Measurements from ENCODE around the gene MEGF8.

The MEGF8 gene

DNA sequence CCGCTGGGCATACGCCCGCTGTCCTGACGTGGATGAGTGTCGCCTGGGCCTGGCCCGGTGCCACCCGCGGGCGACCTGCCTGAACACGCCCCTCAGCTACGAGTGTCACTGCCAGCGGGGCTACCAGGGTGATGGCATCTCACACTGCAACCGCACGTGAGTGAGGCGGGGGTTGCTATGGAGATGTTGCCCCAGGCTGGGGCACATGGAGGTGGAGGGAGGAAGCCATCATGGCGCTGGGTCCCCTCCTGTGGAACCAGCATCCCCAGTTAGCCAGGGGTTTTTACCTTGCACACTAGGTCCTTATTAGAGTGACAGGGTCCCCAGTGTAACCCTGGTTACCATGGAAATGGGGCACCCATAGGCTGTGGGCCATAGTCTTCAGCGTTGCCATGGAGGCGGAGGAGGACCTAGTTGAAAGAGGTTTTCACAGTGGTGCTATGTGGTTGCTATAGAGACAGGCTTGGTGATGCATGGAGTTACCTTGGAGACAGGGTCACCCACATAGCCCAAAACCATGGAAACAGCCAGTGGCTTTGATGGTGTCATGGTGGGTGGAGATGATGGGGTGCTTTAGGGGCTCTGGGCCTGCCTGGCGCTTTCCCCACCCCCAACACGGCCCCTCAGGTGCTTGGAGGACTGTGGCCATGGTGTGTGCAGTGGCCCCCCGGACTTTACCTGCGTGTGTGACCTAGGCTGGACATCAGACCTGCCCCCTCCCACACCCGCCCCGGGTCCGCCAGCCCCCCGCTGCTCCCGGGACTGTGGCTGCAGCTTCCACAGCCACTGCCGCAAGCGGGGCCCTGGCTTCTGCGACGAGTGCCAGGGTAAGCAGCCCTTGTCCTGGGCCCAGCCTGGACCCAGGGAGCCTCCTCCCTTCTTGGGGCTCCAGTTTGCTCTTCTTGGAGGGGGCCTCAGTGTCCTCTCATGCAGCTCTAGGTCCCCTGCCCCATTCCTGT lies 27.1 kb downstream of the MEGF8 start:
- DNase-seq (ENCODE audit: extremely low read depth in 1 of 2, low read depth in 1 of 2) = no peak

DNA sequence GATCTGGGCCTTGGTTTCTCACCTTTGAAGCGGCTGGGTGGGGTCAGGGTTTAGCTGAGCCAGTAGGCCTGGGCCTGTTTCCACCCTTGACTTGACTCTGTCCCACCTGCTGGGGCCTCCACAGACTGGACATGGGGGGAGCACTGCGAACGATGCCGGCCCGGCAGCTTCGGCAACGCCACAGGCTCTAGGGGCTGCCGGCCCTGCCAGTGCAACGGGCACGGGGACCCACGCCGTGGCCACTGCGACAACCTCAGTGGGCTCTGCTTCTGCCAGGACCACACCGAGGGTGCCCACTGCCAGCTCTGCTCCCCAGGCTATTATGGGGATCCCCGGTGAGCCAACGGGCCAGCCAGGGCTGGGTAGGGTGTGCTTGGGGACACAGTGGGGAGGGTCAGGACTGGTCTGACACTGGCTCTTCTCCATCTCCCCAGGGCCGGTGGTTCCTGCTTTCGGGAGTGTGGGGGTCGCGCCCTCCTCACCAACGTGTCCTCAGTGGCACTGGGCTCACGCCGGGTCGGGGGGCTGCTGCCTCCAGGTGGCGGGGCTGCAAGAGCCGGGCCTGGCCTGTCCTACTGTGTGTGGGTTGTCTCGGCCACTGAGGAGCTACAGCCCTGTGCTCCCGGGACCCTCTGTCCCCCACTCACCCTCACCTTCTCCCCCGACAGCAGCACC lies 28.0 kb downstream of the MEGF8 start:
- DNase-seq (ENCODE audit: extremely low read depth in 1 of 2, low read depth in 1 of 2) = no peak

DNA sequence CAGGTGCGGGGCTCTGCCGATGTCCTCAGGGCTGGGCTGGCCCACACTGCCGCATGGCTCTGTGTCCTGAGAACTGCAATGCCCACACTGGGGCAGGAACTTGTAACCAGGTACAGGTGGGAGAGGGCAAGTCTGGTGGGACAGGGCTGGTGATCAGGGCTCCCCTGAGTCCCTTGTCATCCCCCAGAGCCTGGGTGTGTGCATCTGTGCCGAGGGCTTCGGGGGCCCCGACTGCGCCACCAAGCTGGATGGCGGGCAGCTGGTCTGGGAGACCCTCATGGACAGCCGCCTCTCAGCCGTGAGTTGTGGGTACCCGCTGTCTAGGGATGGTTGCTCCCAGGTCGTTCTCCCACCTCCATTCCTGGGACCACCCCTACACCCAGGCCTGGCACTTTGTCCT lies 30.5 kb downstream of the MEGF8 start:
- no peak for DNase-seq (ENCODE audit: extremely low read depth in 1 of 2, low read depth in 1 of 2)

DNA sequence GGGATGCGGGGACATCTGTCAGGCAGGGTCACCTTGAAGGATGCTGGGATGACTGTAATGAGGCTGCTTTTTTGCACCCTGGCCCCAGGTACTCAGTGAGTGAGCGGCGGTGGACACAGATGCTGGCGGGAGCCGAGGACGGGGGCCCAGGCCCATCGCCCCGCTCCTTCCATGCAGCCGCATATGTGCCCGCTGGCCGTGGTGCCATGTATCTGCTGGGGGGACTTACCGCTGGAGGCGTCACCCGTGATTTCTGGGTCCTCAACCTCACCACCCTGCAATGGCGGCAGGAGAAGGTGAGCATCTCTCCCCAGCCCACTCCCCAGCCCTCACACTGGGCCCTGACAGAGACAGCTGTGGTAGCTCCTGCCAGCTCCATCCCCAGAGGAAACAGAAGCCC lies 31.3 kb downstream of the MEGF8 start:
- DNase-seq (ENCODE audit: extremely low read depth in 1 of 2, low read depth in 1 of 2) = no peak

DNA sequence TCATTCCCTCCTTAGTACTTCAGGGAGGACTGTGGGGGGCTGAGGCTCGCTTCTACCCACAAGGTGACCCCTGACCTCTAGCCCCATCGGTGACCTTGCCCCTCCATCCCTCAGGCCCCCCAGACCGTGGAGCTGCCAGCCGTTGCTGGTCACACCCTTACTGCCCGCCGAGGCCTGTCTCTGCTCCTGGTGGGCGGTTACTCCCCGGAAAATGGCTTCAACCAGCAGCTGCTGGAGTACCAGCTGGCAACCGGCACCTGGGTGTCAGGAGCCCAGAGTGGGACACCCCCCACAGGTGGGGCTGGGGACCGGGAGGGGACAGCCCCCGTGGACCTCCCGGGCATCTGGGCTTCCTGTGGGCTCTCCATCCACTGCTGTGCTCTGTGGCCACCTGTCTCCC lies 31.9 kb downstream of the MEGF8 start:
- DNase-seq (ENCODE audit: extremely low read depth in 1 of 2, low read depth in 1 of 2) = no peak

DNA sequence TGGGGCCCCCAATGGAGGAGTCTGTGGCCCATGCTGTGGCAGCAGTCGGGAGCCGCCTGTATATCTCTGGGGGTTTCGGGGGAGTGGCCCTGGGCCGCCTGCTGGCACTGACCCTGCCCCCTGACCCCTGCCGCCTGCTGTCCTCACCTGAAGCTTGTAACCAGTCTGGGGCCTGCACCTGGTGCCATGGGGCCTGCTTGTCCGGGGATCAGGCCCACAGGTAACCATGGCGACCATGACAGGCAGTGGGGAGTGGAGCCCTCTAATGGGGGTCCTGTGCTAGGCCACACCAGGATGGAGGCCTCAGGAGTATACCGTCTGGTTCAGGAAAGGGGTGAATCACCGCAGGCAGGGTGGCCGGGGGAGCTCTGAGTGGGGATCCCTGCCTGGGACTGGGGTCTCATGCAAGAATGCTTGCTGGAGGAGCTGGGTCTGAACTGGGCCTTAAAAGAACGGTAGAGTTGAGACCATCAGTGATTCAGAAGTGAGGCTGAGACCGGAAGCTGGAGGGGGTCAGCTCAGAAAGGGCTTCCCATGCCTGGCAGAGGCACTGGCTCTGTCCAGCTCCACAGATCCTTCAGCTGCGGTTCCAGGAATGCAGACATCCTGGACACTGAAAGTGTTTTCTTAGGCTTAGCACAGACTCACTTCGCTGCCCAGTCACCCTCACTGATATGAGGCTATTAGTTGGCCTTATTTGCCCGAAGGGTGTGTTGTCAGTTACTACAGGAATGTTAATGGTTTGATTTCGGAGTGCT lies 35.5 kb downstream of the MEGF8 start:
- DNase-seq (ENCODE audit: extremely low read depth in 1 of 2, low read depth in 1 of 2) = no peak

DNA sequence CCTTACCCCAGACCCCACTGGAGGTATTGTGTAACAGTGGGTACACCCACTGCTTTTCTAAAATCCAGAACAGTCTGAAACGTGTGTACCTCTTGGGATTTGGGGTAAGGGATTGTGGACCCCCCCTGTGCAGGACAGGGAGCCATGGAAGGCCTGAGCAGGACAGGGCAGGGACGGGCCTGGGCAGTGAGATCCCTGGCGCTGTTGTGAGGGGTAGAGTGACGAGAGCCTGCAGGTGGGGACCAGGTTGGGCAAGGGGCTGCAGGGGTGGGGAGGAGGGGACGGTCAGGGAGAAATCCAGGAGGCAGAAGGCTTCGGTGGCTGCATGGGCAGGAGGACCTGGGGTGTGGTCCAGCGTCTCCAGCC lies 36.1 kb downstream of the MEGF8 start:
- no peak for DNase-seq (ENCODE audit: extremely low read depth in 1 of 2, low read depth in 1 of 2)

DNA sequence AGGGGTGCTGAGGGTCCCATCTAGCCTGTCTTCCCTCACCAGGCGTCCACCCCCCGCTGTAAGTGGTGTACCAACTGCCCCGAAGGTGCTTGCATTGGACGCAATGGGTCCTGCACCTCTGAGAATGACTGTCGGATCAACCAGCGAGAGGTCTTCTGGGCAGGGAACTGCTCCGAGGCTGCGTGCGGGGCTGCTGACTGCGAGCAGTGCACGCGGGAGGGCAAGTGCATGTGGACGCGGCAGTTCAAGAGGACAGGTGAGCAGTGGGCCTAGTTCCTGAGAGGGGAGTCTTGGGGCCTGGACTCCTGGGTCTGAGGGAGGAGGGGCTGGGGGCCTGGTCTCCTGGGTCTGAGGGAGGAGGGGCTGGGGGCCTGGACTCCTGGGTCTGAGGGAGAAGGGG lies 36.9 kb downstream of the MEGF8 start:
- no peak for DNase-seq (ENCODE audit: extremely low read depth in 1 of 2, low read depth in 1 of 2)

DNA sequence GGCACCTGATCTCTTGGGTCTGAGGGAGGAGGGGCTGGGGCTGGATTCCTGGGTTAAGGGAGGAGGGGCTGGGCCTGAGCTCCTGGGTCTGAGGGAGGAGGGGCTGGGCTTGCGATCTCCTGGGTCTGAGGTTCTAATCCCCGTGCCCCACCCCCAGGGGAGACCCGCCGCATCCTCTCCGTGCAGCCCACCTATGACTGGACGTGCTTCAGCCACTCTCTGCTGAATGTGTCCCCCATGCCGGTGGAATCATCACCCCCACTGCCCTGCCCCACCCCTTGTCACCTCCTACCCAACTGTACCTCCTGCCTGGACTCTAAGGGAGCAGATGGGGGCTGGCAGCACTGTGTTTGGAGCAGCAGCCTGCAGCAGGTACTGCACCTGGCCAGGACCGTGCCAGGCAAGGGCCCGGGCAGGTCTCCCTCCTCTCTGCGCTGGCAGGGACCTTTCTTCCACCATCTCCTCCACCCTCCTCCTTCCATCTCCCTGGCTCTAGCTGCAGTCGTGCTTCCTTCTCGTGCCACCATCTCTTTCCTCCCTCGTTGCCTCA lies 37.5 kb downstream of the MEGF8 start:
- DNase-seq (ENCODE audit: extremely low read depth in 1 of 2, low read depth in 1 of 2) = no peak

DNA sequence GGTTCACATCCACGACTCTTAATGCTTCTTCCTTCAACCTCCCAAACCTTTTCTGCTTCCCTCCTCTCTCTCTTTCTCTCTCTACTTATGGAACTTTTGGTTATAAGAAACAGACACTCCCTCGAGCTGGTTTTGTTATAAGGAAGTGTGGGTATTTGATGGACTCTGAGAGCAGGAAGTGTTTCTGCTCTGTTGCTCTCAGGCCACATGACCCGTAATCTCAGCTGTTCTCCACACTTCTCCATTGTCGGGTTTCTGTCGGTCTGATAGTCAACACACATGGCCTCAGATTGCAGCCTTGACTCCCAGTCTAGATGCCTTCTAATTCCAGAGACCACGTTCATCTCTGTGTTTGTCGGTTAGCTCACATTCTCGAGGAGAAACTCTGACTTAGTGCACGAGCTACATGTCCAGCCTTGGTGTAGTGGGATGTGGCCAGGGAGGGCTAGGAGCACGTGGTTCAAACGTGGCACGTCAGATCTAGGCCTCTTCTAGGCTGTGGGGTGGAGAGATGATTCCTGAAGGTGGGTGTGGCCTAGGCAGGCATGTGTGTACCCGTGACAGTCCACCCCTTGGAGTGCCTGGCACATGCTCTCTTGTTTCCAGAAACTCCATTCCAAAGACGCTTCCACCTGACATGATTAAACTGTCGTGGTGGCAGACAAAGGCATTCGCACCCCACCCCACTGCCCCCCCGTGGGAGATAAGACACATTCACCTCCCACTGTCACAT lies 38.3 kb downstream of the MEGF8 start:
- DNase-seq (ENCODE audit: extremely low read depth in 1 of 2, low read depth in 1 of 2) = no peak

DNA sequence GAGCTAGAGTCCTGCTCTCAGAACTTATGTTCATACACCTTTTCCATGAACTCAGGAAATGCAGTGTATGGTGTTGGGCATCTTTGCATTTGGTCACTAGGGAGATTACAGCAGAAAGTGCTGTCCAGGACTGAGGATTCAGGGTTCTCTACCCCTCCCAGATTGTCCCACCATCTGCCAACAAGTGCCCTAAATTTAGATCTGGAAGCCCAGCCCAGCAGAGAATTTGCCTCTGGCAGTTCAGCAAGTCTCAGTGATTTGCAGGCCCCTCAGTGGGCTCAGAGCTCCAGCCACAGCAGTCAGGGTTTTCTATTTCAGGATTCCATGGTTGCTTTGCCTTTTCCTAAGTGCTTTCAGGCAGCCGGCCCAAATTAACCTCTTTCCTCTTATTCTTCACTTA lies 41.2 kb downstream of the MEGF8 start:
- no peak for DNase-seq (ENCODE audit: extremely low read depth in 1 of 2, low read depth in 1 of 2)

DNA sequence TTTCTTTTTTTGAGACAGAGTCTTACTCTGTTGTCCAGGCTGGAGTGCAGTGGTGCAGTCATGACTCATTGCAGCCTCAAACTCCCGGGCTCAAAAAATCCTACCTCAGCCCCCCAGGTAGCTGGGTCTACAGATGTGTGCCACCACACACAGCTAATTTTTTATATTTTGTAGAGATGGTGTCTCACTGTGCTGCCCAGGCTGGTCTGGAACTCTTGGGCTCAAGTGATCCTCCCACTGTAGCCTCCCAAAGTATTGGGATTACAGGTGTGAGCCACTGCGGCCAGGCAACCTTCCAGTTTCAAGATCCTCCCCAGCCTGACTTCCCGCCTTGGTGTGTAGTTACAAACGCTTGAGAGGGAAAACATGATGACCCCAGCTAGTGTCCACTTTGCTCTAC lies 42.5 kb downstream of the MEGF8 start:
- DNase-seq (ENCODE audit: extremely low read depth in 1 of 2, low read depth in 1 of 2) = no peak

DNA sequence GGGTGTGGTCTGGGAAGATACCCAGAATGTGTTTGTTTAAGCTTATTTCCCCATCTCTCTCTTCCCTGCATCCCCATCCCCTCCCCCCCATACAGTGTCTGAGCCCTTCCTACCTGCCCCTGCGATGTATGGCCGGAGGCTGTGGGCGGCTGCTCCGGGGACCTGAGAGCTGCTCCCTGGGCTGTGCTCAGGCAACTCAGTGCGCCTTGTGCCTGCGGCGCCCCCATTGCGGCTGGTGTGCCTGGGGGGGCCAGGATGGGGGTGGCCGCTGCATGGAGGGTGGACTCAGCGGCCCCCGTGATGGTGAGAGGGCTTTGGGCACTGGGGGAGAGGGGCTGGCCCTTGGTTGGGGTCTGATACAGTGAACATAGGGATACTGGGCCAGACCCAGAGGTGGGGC lies 42.9 kb downstream of the MEGF8 start:
- DNase-seq (ENCODE audit: extremely low read depth in 1 of 2, low read depth in 1 of 2) = no peak

DNA sequence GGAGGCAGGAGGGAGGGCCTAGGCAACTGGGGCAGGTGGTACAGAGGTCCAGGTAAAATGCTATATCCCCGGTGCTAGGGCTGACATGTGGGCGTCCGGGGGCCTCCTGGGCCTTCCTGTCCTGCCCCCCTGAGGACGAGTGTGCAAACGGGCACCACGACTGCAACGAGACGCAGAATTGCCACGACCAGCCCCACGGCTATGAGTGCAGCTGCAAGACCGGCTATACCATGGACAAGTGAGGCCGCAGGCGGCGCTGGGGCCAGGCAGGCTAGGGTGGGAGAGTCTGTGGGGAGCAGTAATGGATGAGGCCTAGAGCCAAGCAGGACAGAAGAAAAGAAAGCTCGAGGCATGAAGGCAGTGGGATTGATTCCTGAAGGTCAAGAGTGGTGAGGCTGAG lies 43.3 kb downstream of the MEGF8 start:
- no peak for DNase-seq (ENCODE audit: extremely low read depth in 1 of 2, low read depth in 1 of 2)

DNA sequence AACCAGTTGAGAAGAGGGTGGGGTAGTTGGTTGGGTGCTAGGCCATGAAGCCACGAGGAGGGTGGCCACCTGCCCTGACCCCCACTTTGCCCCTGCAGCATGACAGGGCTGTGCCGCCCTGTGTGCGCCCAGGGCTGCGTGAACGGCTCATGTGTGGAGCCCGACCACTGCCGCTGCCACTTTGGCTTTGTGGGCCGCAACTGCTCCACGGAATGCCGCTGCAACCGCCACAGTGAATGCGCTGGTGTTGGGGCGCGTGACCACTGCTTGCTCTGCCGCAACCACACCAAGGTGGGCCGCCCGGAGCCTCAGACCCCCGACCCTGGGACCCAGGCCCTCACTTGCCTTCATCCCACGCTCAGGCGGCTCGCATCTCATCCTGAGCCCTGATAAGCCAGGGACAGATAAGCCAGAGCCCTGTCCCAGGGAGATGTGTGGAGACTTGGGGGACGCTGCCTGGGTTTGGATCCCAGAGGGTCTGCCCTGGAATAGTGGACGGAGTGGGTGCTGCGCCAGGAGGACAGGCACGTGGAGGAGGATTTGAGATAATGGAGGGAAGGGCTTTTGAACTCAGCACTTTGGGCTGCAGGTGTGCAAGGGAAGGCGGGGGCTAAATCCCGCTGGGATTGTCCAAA lies 44.1 kb downstream of the MEGF8 start:
- DNase-seq (ENCODE audit: extremely low read depth in 1 of 2, low read depth in 1 of 2) = no peak

DNA sequence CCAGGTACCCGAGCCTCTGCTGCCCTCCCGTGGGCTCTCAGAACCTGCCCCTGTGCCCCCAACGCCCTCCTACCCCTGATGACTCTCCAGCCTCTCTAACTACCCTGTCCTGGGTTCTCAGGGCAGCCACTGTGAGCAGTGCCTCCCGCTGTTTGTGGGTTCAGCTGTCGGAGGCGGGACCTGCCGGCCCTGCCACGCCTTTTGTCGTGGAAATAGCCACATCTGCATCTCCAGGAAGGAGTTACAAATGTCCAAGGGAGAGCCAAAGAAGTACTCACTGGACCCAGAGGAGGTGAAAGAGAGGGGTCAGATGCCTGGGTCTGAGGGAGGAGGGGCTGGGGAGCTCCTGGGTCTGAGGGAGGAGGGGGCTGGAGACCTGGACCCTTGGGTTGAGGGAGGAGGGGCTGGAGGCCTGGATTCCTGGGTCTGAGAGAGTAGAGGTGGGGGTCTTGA lies 44.7 kb downstream of the MEGF8 start:
- DNase-seq (ENCODE audit: extremely low read depth in 1 of 2, low read depth in 1 of 2) = no peak

DNA sequence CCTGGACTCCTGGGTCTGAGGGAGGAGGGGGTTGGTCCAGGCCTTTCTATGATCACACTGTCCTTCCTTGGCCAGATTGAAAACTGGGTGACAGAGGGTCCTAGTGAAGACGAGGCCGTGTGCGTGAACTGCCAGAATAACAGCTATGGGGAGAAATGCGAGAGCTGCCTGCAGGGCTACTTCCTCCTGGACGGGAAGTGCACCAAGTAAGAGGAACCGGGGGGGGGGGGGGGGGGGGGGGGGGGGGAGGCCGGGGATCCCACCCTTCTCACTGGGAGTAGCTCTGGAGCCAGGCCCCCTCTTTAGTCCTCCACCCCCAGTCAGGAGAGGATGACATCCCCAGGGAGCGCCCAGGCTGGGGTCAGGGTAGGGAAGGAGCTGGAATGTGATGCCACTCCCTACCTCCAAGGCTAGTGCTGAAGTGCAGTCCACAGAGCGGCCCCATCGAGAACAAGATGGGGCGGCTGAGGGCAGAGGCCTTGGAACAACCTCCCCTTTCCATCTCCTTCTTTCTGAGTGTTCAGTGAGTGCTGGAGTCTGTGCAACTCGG lies 45.3 kb downstream of the MEGF8 start:
- DNase-seq (ENCODE audit: extremely low read depth in 1 of 2, low read depth in 1 of 2) = no peak

DNA sequence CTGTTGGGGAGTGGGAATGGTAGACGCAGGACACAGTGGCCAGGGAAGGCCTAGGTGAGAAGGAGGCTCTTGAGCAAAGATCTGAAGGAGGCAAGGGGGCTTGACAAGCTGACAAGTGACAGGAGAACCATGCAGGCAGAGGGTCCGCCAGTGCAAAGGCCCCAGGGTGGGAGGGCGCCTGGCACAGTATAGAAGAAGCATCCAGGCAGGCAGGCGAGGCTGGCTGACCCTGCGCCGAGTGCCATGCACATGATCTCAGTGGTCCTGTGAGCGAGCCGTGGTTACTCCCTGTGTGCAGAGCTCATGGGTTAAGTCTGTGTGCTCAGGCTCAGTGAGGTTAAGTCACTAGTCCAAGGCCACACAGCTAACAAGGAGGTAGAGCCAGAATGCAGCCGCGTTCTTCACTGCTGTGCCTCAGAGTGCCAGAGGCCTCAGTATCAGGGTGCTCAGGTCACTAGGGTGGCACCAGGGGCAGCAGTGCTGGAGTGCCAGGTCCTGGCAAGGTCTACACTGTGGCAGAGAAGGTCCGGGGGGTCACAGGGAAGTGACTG lies 49.5 kb downstream of the MEGF8 start:
- DNase-seq (ENCODE audit: extremely low read depth in 1 of 2, low read depth in 1 of 2) = no peak

DNA sequence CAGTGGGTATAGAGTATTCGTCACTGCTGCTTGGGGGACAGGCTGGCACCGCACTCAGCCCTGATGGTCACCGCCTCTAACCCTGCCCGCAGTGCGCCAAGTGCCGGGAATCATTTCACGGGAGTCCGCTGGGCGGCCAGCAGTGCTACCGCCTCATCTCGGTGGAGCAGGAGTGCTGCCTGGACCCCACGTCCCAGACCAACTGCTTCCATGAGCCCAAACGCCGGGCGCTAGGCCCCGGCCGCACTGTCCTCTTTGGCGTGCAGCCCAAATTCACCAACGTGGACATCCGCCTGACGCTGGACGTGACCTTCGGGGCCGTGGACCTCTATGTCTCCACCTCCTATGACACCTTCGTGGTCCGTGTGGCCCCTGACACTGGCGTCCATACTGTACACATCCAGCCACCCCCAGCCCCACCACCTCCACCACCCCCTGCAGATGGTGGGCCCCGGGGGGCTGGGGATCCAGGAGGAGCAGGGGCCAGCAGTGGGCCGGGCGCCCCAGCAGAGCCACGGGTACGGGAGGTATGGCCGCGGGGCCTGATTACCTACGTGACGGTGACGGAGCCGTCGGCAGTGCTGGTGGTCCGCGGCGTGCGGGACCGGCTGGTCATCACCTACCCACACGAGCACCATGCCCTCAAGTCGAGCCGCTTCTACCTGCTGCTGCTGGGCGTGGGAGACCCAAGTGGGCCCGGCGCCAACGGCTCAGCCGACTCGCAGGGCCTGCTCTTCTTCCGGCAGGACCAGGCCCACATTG lies 50.2 kb downstream of the MEGF8 start:
- DNase-seq (ENCODE audit: extremely low read depth in 1 of 2, low read depth in 1 of 2) = no peak

Measured in activated CD8-positive, alpha-beta memory T cell treated with anti-CD3 and anti-CD28 coated beads for 1 hour (primary cell).